Transverse colon (tissue), 4 donors: Measurements from ENCODE around the gene HS3ST5. TPM values are rescaled to one million over a fixed set of nuclear protein-coding genes. Genes with fewer than 3 reads are reported as not detected.

Experiments
- DNase-seq: peaks from one replicate; pipeline ENCODE4 v3.0.0-alpha.2; 2019
- H3K27ac ChIP-seq, 4 donors: fragments of 200-600 bp; sonication (generic); 2 replicates each; pipeline ENCODE4 v1.5.1; 2016 to 2018; ENCODE audit warnings: inconsistent platforms in 4 of 4
- H3K27me3 ChIP-seq: fragments of 200-600 bp; sonication (generic); 2 replicates; pipeline ENCODE4 v1.5.1; 2017; ENCODE audit warnings: inconsistent platforms
- H3K36me3 ChIP-seq, 4 donors: fragments of 200-600 bp; sonication (generic); 2 replicates each; pipeline ENCODE4 v1.5.1; 2017 to 2019; ENCODE audit warnings: inconsistent platforms in 4 of 4
- H3K4me1 ChIP-seq, 4 donors: fragments of 200-600 bp; sonication (generic); 2 replicates each; pipeline ENCODE4 v1.5.1; 2017 to 2020; ENCODE audit warnings: inconsistent platforms in 4 of 4
- H3K4me3 ChIP-seq, 4 donors: fragments of 200-600 bp; sonication (generic); 1 replicate in 1 of 4; 2 replicates in 3 of 4; pipeline versions ENCODE4 v1.5.1 to v1.6.1; 2017 to 2019; ENCODE audit warnings: inconsistent platforms in 4 of 4
- H3K9me3 ChIP-seq, 2 donors: fragments of 200-600 bp; sonication (generic); 2 replicates each; pipeline ENCODE4 v1.5.1; 2017 to 2019; ENCODE audit warnings: inconsistent platforms in 2 of 2
- CTCF ChIP-seq, 5 experiments: fragments of 200-600 bp in 3 of 5; fragments of 450-650 bp in 2 of 5; sonication (generic) in 3 of 5; IDR thresholded peaks; 1 replicate in 2 of 5; 2 replicates in 3 of 5; pipeline ENCODE4 v1.5.1; 2016 to 2017; ENCODE audit warnings: antibody characterized with exemption in 5 of 5, inconsistent platforms in 3 of 5, mild to moderate bottlenecking in 2 of 5, moderate library complexity in 1 of 5
- EP300 ChIP-seq: sonication (generic); formaldehyde crosslinking; IDR thresholded peaks from one replicate; pipeline ENCODE4 v1.6.1; 2017; ENCODE audit warnings: antibody characterized with exemption, low read depth
- POLR2A ChIP-seq: fragments of 450-650 bp; IDR thresholded peaks from one replicate; pipeline ENCODE4 v1.6.1; 2016; ENCODE audit warnings: antibody characterized with exemption, mild to moderate bottlenecking, moderate library complexity
- POLR2AphosphoS5 ChIP-seq, 3 donors: sonication (generic); formaldehyde crosslinking; IDR thresholded peaks; one replicate each; pipeline ENCODE4 v1.6.1; 2016; ENCODE audit warnings: antibody characterized with exemption in 3 of 3
- WGBS, 2 donors: methylation state at CpG; one replicate each; pipeline ENCODE4 v1.1.5; 2018; ENCODE audit warnings: low coverage in 1 of 2; 5-methylcytosine and 5-hydroxymethylcytosine counted together
- in situ Hi-C, 4 donors: fragments of 200-750 bp; cut with MboI; loops; one replicate each; pipeline versions ENCODE4 v1.15.0 to v1.15.1; 2017; ENCODE audit warnings: low sequenced_read_pairs in 3 of 4, low pct_ligation_motif_present in 1 of 4, low pct_unique_long_range_greater_than_20kb in 1 of 4
- intact Hi-C: fragments of 100-400 bp; cut with DNase I; formaldehyde crosslinking; loops from one replicate; pipeline ENCODE4 v1.15.1; 2023; ENCODE audit warnings: low total_unique reads
- total RNA-seq, 4 donors: library from RNA; depleted of rRNA; stranded (reverse); fragments of >200 nt; gene quantifications; one replicate each; pipeline ENCODE4 v1.1.0, GENCODE V29; 2016

Gene HS3ST5
- total RNA-seq, 4 donors from 2014 or later: 0.27 to 0.32 TPM; not detected in 2

- no peak for TF ChIP-seq CTCF (IDR thresholded peaks at IDR 0.05)
- no peaks in the 10 kb centered on the region for H3K36me3 ChIP-seq
- intact Hi-C loops (no loop called here), in situ Hi-C loops (no loop called here)
- no peaks in the 10 kb centered on the region for H3K9me3 ChIP-seq
- WGBS, 2 donors: 57 to 60% methylated on average over 1 of the region's 1 CpG
- DNase-seq: no peak
- H3K27me3 ChIP-seq: peaks cover 36% of the 10 kb centered on the region
- H3K4me1 ChIP-seq: peaks cover 0 to 27% (median 14%) of the 10 kb centered on the region in 4 donors
- no peak overlapping the region for H3K4me3 ChIP-seq
- no peak overlapping the region for H3K27ac ChIP-seq
Observed at GRCh38 chr6:114344971-114345275, 2.1 kb upstream of the HS3ST5 start.

- Histone ChIP-seq H3K27ac (no peak overlapping the region), H3K9me3 (no peaks in the 10 kb centered on the region), H3K4me1 (peaks cover 0 to 27% (median 14%) of the 10 kb centered on the region in 4 donors), H3K27me3 (peaks cover 41% of the 10 kb centered on the region), H3K36me3 (no peaks in the 10 kb centered on the region), H3K4me3 (no peak overlapping the region)
- TF ChIP-seq EP300 (no peak), POLR2AphosphoS5 (IDR thresholded peaks at IDR 0.05) (no peak), POLR2A (no peak), CTCF (IDR thresholded peaks at IDR 0.05) (no peak)
- in situ Hi-C loops (no loop called here), intact Hi-C loops (no loop called here)
- WGBS, 2 donors: 17 to 29% methylated on average over 1 to 3 of the region's 3 CpGs
- no peak for DNase-seq
Observed at GRCh38 chr6:114344246-114344970, 1.6 kb upstream of the HS3ST5 start.

GRCh38 chr6:114343782-114344144, 940 bp upstream of the HS3ST5 start:
- TF ChIP-seq EP300: no peak
- no peak for TF ChIP-seq POLR2AphosphoS5 (IDR thresholded peaks at IDR 0.05)
- TF ChIP-seq CTCF (IDR thresholded peaks at IDR 0.05): peak in 1 of 5 experiments; percentile 0
- no peak for TF ChIP-seq POLR2A
- intact Hi-C loops: no loop called here

GRCh38 chr6:114342086-114342825, 567 bp downstream of the HS3ST5 start:
- WGBS, 2 donors: 1% methylated on average over 59 of the region's 92 CpGs; no CpG with 5 or more reads in 1 of the 2 donors
- H3K4me1 ChIP-seq: peaks cover 0 to 27% (median 14%) of the 10 kb centered on the region in 4 donors
- peak; percentile 10 for DNase-seq
- TF ChIP-seq CTCF (IDR thresholded peaks at IDR 0.05): no peak
- no peak for TF ChIP-seq EP300
- TF ChIP-seq POLR2A: no peak
- no peak for TF ChIP-seq POLR2AphosphoS5 (IDR thresholded peaks at IDR 0.05)
- no peaks in the 10 kb centered on the region for H3K9me3 ChIP-seq
- peaks cover 52% of the 10 kb centered on the region for H3K27me3 ChIP-seq
- H3K4me3 ChIP-seq: peak overlapping the region; percentile 19 to 61 (median 42)
- intact Hi-C loops (no loop called here), in situ Hi-C loops (no loop called here)
- H3K36me3 ChIP-seq: no peaks in the 10 kb centered on the region
- H3K27ac ChIP-seq: no peak overlapping the region

More at GRCh38 chr6:114343782-114344144, 940 bp upstream of the HS3ST5 start:
- Histone ChIP-seq H3K4me1 (peaks cover 0 to 27% (median 14%) of the 10 kb centered on the region in 4 donors), H3K36me3 (no peaks in the 10 kb centered on the region), H3K27ac (no peak overlapping the region), H3K4me3 (peak overlapping the region in 2 of 4 donors; percentile 47 to 61), H3K27me3 (peaks cover 47% of the 10 kb centered on the region), H3K9me3 (no peaks in the 10 kb centered on the region)
- in situ Hi-C loops: no loop called here
- no peak for DNase-seq
- 20 to 33% methylated on average over 1 to 2 of the region's 2 CpGs for WGBS, 2 donors
